Measurements from ENCODE around the gene MCTP1. TPM values are rescaled to one million over a fixed set of nuclear protein-coding genes. Genes with fewer than 3 reads are reported as not detected.

MCTP1 gene
- total RNA-seq, 1 experiment from 2014 or later = 0.41 TPM

DNA sequence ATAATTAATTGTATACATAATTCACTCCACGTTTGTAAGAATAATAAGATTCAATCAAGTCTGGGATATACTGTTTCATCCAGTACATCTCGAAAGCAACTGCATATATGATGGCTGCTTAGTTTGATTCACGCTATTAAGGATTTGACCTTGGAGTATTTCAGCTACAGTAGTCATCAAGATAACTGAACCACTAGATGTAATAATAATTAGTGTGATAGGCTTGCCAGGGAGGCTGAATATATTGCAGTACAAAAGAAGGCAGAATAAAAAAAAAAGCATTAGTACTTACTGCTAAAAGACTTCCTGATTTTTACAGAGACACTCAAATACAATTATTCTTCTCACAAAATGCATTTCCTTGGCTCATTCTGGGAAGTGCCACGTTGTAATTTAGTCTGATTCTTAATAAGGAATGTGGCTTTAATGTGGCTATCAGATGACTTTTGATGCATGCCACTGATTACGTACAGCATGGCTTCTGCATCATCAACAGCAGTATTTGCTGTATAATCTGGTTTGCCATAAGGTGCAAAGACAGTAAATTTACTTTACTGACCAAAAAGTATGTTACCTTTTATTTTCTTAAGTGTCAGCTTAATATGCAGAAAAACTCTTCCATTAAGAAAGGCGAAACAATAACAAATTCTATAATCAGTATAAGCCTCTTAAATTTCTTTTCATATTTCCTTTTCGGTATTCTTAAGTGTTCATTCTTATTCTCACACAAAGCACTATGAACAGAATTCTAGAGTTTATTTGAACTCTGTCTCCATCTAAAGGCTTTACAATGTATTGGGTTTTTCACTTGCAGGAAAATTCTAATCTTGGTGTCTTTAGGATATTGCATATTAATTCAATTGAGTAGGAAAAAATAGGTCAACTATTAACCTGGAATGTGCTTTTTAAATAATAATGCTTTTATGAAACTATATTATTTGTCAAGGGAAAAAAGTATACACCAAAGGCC lies 500.1 kb downstream of the MCTP1 start:
- Histone ChIP-seq H3K27me3 (ENCODE audit: low read length) (no peaks in the 10 kb centered on the region), H3K4me3 (ENCODE audit: low read length) (no peak overlapping the region), H4K20me1 (ENCODE audit: insufficient read depth, low read depth, low read length) (no peaks in the 10 kb centered on the region), H3K4me2 (ENCODE audit: low read depth, low read length, poor library complexity, severe bottlenecking) (no peak overlapping the region), H3K36me3 (ENCODE audit: insufficient read depth, low read length) (no peaks in the 10 kb centered on the region), H3K9me3 (ENCODE audit: low read length) (no peaks in the 10 kb centered on the region), H3K9ac (ENCODE audit: low read length) (no peak overlapping the region), H3K9me2 (replicated peaks; ENCODE audit: insufficient read depth, low read length) (no peaks in the 10 kb centered on the region), H3K4me1 (ENCODE audit: low read length) (no peaks in the 10 kb centered on the region), H3K79me2 (ENCODE audit: low read length) (no peaks in the 10 kb centered on the region), H2AFZ (ENCODE audit: low read length) (no peak overlapping the region), H3K27ac (ENCODE audit: low read length) (no peak overlapping the region)
- no peak for DNase-seq

DNA sequence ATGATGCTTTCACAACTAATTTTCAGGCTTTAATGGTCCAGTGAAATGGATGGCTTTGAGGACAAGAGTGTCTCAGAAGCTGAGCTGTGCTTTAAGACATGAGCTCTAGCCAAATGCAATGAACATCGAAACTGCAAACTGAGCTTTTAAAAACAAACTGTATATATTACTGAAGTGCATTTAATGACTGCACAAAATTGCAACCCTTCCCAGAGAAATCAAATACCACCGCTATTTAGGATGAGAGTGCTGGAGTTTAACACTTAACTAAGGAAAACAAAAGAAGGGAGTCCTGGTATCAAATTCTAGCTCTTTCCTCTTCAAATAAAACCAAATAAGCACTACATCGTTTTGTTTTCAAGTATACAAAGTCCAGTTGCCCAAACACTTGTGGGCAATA lies 502.5 kb downstream of the MCTP1 start:
- Histone ChIP-seq H3K36me3 (ENCODE audit: insufficient read depth, low read length) (no peaks in the 10 kb centered on the region), H3K4me1 (ENCODE audit: low read length) (no peaks in the 10 kb centered on the region), H3K9me3 (ENCODE audit: low read length) (no peaks in the 10 kb centered on the region), H3K79me2 (ENCODE audit: low read length) (no peaks in the 10 kb centered on the region), H4K20me1 (ENCODE audit: insufficient read depth, low read depth, low read length) (no peaks in the 10 kb centered on the region), H3K27me3 (ENCODE audit: low read length) (no peaks in the 10 kb centered on the region), H3K4me3 (ENCODE audit: low read length) (no peak overlapping the region), H3K27ac (ENCODE audit: low read length) (no peak overlapping the region), H3K4me2 (ENCODE audit: low read depth, low read length, poor library complexity, severe bottlenecking) (no peak overlapping the region), H2AFZ (ENCODE audit: low read length) (no peak overlapping the region), H3K9ac (ENCODE audit: low read length) (no peak overlapping the region), H3K9me2 (replicated peaks; ENCODE audit: insufficient read depth, low read length) (no peaks in the 10 kb centered on the region)
- no peak for DNase-seq

DNA sequence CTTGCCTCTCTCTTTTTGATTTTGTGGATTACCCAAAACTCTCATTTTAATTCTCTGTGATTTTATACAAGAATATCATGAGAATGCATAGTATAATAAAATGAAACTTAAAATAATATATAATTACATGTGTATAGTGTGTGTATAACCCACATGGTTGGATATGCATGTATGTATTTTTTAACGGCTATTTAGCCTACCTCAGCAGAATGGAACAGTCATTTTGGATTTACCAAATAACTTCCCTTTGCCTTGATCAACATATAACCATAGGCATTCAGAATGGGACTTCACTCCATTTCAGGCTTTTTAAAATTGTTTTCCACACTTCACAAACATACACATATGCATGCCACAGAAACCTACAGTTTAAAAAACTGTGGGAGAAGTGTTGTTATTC lies 505.2 kb downstream of the MCTP1 start:
- Histone ChIP-seq H3K79me2 (ENCODE audit: low read length) (no peaks in the 10 kb centered on the region), H3K4me1 (ENCODE audit: low read length) (no peaks in the 10 kb centered on the region), H3K9me2 (replicated peaks; ENCODE audit: insufficient read depth, low read length) (no peaks in the 10 kb centered on the region), H3K4me2 (ENCODE audit: low read depth, low read length, poor library complexity, severe bottlenecking) (no peak overlapping the region), H3K9me3 (ENCODE audit: low read length) (no peaks in the 10 kb centered on the region), H4K20me1 (ENCODE audit: insufficient read depth, low read depth, low read length) (no peaks in the 10 kb centered on the region), H3K36me3 (ENCODE audit: insufficient read depth, low read length) (no peaks in the 10 kb centered on the region), H3K27me3 (ENCODE audit: low read length) (no peaks in the 10 kb centered on the region), H3K4me3 (ENCODE audit: low read length) (no peak overlapping the region), H3K27ac (ENCODE audit: low read length) (no peak overlapping the region), H2AFZ (ENCODE audit: low read length) (no peak overlapping the region), H3K9ac (ENCODE audit: low read length) (no peak overlapping the region)
- no peak for DNase-seq

DNA sequence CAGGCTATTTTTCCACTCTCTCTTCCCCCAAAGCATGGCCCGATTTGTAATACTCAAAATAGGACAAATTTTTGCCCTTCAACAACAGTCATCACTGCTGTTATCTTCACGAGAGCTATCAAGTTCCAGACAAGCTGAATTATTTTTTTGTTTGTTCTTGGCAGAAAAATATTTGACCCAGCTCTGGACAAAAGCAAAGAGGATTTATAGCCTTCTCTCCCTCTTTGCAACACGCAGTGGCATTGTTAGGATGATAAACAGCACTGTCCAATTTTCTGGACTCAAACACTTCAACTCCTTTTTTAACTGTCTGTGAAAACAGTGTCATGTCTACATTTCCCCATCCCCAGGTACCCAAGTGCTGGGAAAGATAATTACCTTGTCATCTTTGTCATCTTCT lies 506.2 kb downstream of the MCTP1 start:
- H3K4me3 ChIP-seq (ENCODE audit: low read length) = no peak overlapping the region
- H4K20me1 ChIP-seq (ENCODE audit: insufficient read depth, low read depth, low read length) = no peaks in the 10 kb centered on the region
- H3K4me1 ChIP-seq (ENCODE audit: low read length) = no peaks in the 10 kb centered on the region
- no peaks in the 10 kb centered on the region for H3K27me3 ChIP-seq (ENCODE audit: low read length)
- no peak overlapping the region for H3K27ac ChIP-seq (ENCODE audit: low read length)
- no peaks in the 10 kb centered on the region for H3K79me2 ChIP-seq (ENCODE audit: low read length)
- no peak for DNase-seq
- no peak overlapping the region for H3K9ac ChIP-seq (ENCODE audit: low read length)
- no peaks in the 10 kb centered on the region for H3K9me2 ChIP-seq (replicated peaks; ENCODE audit: insufficient read depth, low read length)
- H2AFZ ChIP-seq (ENCODE audit: low read length) = no peak overlapping the region
- H3K4me2 ChIP-seq (ENCODE audit: low read depth, low read length, poor library complexity, severe bottlenecking) = no peak overlapping the region
- H3K36me3 ChIP-seq (ENCODE audit: insufficient read depth, low read length) = no peaks in the 10 kb centered on the region
- no peaks in the 10 kb centered on the region for H3K9me3 ChIP-seq (ENCODE audit: low read length)

DNA sequence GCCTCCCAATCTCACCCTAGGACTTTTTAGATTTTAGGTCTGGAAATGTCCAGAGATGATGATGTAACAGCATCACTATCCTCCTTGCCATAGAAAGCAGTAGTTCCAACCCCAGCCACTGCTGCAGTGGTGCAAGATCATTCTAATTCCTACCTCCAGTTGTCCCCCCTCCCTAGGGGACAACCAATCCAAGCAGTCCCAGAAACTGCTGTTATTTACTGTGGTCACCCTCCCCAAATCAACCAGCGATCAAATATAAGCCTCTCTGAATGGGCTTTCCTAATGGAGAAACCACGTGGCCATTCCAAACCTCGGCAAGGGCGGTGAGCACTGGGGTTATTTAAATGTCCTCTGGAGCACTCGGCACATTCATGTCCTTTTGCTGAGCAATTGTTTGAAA lies 506.6 kb downstream of the MCTP1 start:
- no peak overlapping the region for H2AFZ ChIP-seq (ENCODE audit: low read length)
- no peaks in the 10 kb centered on the region for H4K20me1 ChIP-seq (ENCODE audit: insufficient read depth, low read depth, low read length)
- H3K9ac ChIP-seq (ENCODE audit: low read length) = no peak overlapping the region
- no peaks in the 10 kb centered on the region for H3K36me3 ChIP-seq (ENCODE audit: insufficient read depth, low read length)
- no peaks in the 10 kb centered on the region for H3K79me2 ChIP-seq (ENCODE audit: low read length)
- H3K9me2 ChIP-seq (replicated peaks; ENCODE audit: insufficient read depth, low read length) = no peaks in the 10 kb centered on the region
- H3K9me3 ChIP-seq (ENCODE audit: low read length) = no peaks in the 10 kb centered on the region
- H3K4me2 ChIP-seq (ENCODE audit: low read depth, low read length, poor library complexity, severe bottlenecking) = no peak overlapping the region
- no peaks in the 10 kb centered on the region for H3K4me1 ChIP-seq (ENCODE audit: low read length)
- H3K27me3 ChIP-seq (ENCODE audit: low read length) = no peaks in the 10 kb centered on the region
- no peak overlapping the region for H3K27ac ChIP-seq (ENCODE audit: low read length)
- DNase-seq = no peak
- H3K4me3 ChIP-seq (ENCODE audit: low read length) = no peak overlapping the region

DNA sequence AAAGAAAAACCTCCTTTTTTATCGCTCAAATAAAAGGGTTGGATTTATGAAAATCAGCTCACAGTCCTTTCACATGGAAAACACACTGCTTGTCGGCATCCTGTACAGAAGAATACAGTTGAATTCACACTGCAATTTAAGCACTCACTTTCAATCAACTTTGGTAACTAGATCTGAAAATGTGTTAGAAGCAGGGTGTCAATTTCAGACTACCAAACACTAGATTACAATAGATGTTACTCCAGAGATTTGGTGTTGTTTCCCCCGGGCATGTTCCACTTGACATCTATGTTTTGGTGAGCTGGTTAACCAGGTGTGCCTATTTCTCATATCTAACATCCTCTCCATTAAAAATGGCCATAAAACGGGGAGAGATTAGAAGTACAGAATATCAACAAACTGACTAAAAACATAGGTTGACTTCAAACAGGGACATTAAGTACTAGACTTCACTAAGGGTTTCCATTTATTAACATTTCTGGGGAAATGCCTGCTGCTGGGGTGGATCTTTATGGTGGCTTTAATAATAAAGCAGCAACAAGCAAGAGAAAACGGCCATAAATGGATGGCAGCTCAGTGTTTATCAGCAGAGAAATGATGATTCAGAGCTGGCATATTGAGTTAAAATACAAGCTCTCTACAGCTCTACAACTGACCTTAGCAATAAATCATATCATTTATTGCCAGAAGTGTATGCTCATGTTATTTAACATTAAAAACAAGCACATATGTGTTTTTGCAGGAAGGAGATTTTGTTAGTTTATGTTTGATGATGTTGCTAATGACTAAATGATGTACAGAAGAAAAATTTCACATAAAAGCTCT lies 507.6 kb downstream of the MCTP1 start:
- Histone ChIP-seq H3K4me3 (ENCODE audit: low read length) (no peak overlapping the region), H3K4me1 (ENCODE audit: low read length) (no peaks in the 10 kb centered on the region), H3K4me2 (ENCODE audit: low read depth, low read length, poor library complexity, severe bottlenecking) (no peak overlapping the region), H3K36me3 (ENCODE audit: insufficient read depth, low read length) (no peaks in the 10 kb centered on the region), H3K9me3 (ENCODE audit: low read length) (no peaks in the 10 kb centered on the region), H3K9me2 (replicated peaks; ENCODE audit: insufficient read depth, low read length) (no peaks in the 10 kb centered on the region), H3K27me3 (ENCODE audit: low read length) (no peaks in the 10 kb centered on the region), H3K79me2 (ENCODE audit: low read length) (no peaks in the 10 kb centered on the region), H3K27ac (ENCODE audit: low read length) (no peak overlapping the region), H4K20me1 (ENCODE audit: insufficient read depth, low read depth, low read length) (no peaks in the 10 kb centered on the region), H3K9ac (ENCODE audit: low read length) (no peak overlapping the region), H2AFZ (ENCODE audit: low read length) (no peak overlapping the region)
- DNase-seq = no peak

DNA sequence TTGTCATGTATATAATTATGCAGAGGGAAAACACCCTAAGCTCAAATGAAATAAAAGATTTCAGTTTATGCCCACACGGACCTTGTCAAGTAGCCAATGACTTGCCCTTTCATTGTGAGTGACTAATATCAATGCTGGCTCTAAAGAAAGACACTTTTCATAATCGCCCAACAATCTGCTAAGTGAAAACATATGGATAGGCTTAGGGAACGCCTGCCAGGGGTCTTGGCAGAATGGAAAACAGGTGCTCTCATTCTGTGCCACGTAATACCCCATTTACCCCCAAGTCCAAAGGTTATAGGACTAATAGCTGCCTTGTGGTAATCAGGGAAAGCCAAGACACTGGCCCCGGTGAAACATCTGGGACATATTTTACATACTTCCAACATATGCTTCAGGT lies 508.7 kb downstream of the MCTP1 start:
- Histone ChIP-seq H3K27ac (ENCODE audit: low read length) (no peak overlapping the region), H3K4me3 (ENCODE audit: low read length) (no peak overlapping the region), H3K9ac (ENCODE audit: low read length) (no peak overlapping the region), H3K27me3 (ENCODE audit: low read length) (no peaks in the 10 kb centered on the region), H3K36me3 (ENCODE audit: insufficient read depth, low read length) (no peaks in the 10 kb centered on the region), H3K9me3 (ENCODE audit: low read length) (no peaks in the 10 kb centered on the region), H3K79me2 (ENCODE audit: low read length) (no peaks in the 10 kb centered on the region), H3K4me1 (ENCODE audit: low read length) (no peaks in the 10 kb centered on the region), H4K20me1 (ENCODE audit: insufficient read depth, low read depth, low read length) (no peaks in the 10 kb centered on the region), H2AFZ (ENCODE audit: low read length) (no peak overlapping the region), H3K9me2 (replicated peaks; ENCODE audit: insufficient read depth, low read length) (no peaks in the 10 kb centered on the region), H3K4me2 (ENCODE audit: low read depth, low read length, poor library complexity, severe bottlenecking) (no peak overlapping the region)
- no peak for DNase-seq

DNA sequence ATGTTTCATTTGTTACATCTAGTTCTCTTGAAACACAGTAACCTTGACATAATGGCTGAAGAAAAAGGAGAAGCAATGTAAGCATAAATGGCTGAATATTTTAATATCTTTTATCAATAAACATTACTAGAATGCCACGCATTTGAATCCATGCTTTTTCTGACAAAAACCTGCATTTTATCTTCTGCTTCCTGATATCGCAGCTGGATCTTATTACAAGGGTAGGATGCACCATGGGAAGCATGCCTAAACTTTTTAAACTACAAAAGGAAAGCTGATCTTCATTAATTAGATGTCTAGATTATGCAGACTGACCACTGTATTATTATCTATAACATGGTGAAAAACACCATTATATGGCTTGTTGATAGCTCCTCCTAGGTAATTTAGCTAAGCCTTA lies 509.8 kb downstream of the MCTP1 start:
- Histone ChIP-seq H3K4me1 (ENCODE audit: low read length) (no peaks in the 10 kb centered on the region), H4K20me1 (ENCODE audit: insufficient read depth, low read depth, low read length) (no peaks in the 10 kb centered on the region), H3K9ac (ENCODE audit: low read length) (no peak overlapping the region), H3K9me2 (replicated peaks; ENCODE audit: insufficient read depth, low read length) (no peaks in the 10 kb centered on the region), H3K4me2 (ENCODE audit: low read depth, low read length, poor library complexity, severe bottlenecking) (no peak overlapping the region), H3K27me3 (ENCODE audit: low read length) (no peaks in the 10 kb centered on the region), H3K9me3 (ENCODE audit: low read length) (no peaks in the 10 kb centered on the region), H3K27ac (ENCODE audit: low read length) (no peak overlapping the region), H3K36me3 (ENCODE audit: insufficient read depth, low read length) (no peaks in the 10 kb centered on the region), H3K4me3 (ENCODE audit: low read length) (no peak overlapping the region), H3K79me2 (ENCODE audit: low read length) (no peaks in the 10 kb centered on the region), H2AFZ (ENCODE audit: low read length) (no peak overlapping the region)
- no peak for DNase-seq

All from Karpas-422 (cell line).